22Rv1 (cell line): Measurements from ENCODE around the gene LOXL1.

Experiments used
- H3K27ac ChIP-seq: fragments of 450-650 bp; 2 replicates; pipeline ENCODE4 v1.5.1; 2017
- ZFX ChIP-seq: fragments of 450-650 bp; IDR thresholded peaks from 2 replicates; pipeline ENCODE4 v1.6.1; 2017; ENCODE audit warnings: antibody characterized with exemption, borderline replicate concordance
- TF ChIP-seq, protein P1 (sequence below): fragments of 450-650 bp; IDR thresholded peaks from 2 replicates; pipeline ENCODE4 v1.5.1; 2017; ENCODE audit warnings: mild to moderate bottlenecking

The LOXL1 gene, protein sequence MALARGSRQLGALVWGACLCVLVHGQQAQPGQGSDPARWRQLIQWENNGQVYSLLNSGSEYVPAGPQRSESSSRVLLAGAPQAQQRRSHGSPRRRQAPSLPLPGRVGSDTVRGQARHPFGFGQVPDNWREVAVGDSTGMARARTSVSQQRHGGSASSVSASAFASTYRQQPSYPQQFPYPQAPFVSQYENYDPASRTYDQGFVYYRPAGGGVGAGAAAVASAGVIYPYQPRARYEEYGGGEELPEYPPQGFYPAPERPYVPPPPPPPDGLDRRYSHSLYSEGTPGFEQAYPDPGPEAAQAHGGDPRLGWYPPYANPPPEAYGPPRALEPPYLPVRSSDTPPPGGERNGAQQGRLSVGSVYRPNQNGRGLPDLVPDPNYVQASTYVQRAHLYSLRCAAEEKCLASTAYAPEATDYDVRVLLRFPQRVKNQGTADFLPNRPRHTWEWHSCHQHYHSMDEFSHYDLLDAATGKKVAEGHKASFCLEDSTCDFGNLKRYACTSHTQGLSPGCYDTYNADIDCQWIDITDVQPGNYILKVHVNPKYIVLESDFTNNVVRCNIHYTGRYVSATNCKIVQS

DNA sequence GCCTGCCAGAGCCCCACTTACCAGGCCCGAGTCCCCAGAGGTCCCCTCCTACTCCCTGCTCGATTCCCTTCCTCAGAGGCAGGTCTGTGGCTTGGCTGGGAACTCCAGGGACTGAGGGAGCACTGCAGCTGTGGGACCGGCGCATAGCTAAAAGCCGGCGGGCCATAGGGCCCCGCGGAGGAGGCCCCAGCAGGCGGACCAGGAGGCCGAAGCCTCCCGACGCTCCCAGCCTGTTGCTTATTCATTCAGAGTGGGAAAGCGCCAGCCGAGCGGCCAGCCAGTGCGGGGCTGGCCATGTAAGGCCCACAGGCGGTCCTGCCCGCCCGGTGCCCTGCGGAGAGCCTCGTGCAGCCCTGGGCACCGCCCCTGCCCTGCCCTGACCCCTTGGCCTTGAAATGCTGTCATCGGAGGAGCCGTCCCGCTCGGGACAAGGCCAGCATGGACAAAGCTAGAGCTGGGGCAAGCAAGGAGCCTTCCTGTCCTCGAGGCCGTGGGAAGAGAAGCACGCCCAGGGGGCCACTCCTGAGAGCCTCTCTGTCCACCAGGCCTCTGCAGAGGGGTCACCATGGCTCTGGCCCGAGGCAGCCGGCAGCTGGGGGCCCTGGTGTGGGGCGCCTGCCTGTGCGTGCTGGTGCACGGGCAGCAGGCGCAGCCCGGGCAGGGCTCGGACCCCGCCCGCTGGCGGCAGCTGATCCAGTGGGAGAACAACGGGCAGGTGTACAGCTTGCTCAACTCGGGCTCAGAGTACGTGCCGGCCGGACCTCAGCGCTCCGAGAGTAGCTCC is at the start of gene LOXL1:
Gene LOXL1 (plus strand): TSS at position 244 of the 784 bp plus-strand sequence. CDS start 322 bp downstream, at position 566.
- no peak for TF ChIP-seq ZFX
- TF ChIP-seq, protein P1, sequence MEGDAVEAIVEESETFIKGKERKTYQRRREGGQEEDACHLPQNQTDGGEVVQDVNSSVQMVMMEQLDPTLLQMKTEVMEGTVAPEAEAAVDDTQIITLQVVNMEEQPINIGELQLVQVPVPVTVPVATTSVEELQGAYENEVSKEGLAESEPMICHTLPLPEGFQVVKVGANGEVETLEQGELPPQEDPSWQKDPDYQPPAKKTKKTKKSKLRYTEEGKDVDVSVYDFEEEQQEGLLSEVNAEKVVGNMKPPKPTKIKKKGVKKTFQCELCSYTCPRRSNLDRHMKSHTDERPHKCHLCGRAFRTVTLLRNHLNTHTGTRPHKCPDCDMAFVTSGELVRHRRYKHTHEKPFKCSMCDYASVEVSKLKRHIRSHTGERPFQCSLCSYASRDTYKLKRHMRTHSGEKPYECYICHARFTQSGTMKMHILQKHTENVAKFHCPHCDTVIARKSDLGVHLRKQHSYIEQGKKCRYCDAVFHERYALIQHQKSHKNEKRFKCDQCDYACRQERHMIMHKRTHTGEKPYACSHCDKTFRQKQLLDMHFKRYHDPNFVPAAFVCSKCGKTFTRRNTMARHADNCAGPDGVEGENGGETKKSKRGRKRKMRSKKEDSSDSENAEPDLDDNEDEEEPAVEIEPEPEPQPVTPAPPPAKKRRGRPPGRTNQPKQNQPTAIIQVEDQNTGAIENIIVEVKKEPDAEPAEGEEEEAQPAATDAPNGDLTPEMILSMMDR: no peak
- H3K27ac ChIP-seq: peak within 1 kb of the TSS; percentile 65

DNA sequence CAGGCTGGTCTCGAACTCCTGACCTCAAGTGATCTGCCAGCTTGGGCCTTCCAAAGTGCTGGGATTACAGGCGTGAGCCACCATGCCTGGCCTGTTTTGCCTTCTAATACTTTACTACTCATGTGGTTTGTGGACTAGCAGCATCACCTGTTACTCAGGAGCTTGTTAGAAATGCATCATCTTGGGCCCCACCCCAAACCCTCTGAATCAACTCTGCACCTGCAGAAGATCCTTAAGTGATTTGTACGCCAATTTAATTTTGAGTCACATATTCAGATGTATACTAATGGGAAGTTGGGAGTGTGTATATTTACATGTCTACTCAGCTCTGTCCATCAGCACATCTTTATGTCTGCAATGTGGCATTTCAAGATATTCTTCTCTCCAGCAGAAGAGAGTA is 46.8 kb upstream of the LOXL1 start:
- no peak overlapping the region for H3K27ac ChIP-seq
- TF ChIP-seq ZFX: no peak
- TF ChIP-seq, protein P1: no peak

DNA sequence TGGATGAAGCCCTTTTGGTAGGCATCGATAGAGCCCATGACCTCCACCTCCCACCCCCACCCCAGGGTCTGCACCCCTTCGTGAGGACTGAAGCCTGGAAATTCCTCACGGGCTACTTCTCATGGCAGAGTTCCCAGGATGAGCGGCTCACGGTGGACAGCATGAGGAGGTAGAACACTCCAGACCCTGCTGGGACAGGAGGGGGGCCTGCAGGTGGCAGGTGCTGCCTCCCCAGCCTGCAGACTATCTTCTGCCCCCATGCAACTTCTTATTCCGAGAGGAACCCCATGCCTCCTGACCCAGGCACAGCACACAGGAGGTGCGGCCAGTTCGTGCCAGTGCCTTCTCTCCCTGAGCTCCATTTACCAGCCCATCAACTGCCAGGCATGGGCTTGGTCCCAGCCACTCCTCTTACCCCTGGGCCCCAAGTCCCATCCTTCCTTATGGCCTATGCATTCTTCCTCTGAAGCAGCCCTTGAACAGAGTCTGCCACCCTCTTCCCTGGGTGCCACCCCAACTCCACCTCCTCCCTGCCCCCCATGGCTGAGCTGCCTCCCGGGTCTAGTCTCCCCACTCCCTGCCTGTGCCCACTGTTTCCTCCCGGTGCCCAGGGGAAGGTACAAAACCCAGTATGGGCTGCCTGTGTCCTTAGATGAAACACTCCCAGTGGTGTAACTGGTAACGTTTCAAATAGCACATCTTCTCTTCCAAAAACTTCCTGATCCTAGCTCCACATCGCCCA is 44.5 kb upstream of the LOXL1 start:
- no peak overlapping the region for H3K27ac ChIP-seq
- no peak for TF ChIP-seq ZFX
- TF ChIP-seq, protein P1: no peak

DNA sequence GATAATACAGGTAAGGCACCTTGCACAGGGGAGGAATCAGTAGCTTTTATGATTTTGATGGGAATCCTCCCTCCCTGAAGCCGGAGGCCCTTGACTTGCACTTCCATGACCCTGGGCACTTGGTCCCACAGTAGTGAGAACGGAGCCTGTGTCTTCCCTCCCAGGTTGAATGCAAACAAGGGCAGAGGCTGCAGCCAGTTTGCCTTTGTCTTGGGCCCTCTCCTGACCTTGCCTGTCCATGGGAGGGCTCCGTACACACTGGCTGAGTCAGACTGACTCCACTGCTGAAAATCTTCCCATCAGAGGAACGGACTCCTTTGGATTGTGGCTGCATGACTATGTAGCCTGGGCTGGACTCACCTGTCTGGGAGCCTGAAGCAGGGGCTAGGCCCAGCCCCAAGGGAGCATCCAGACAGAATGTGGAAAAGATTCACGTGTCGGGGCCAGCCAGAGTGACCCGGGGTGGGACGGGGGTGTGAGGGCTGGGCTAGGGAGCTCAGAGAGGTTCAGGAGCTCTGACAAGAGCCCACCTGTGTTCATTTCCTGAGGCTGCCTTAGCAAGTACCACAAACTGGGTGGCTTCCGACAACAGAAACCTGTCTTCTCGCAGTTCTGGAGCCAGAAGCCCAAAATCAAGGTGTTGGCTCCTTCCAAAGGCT is 43.4 kb upstream of the LOXL1 start:
- no peak overlapping the region for H3K27ac ChIP-seq
- TF ChIP-seq, protein P1: no peak
- TF ChIP-seq ZFX: no peak

DNA sequence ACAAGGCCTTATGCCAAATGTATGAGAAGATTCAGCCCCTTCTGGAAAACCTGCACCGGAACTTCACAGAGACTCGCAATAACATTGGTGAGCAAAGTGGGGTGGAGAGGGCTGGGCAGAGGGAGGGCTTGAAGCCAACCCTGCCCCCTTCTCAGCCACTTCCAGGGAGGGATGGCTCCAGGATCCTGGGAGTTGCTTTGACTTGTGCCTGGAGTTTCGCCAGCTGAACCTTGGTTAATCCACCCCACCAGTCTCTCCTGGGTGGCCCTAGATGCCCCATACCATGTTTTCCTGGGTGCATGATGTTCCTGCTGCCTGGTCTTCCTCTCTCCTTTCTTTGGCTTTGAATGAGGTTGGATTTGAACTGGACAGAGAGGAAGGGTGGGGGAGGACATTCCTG is 42.1 kb upstream of the LOXL1 start:
- TF ChIP-seq, protein P1: no peak
- no peak for TF ChIP-seq ZFX
- no peak overlapping the region for H3K27ac ChIP-seq

DNA sequence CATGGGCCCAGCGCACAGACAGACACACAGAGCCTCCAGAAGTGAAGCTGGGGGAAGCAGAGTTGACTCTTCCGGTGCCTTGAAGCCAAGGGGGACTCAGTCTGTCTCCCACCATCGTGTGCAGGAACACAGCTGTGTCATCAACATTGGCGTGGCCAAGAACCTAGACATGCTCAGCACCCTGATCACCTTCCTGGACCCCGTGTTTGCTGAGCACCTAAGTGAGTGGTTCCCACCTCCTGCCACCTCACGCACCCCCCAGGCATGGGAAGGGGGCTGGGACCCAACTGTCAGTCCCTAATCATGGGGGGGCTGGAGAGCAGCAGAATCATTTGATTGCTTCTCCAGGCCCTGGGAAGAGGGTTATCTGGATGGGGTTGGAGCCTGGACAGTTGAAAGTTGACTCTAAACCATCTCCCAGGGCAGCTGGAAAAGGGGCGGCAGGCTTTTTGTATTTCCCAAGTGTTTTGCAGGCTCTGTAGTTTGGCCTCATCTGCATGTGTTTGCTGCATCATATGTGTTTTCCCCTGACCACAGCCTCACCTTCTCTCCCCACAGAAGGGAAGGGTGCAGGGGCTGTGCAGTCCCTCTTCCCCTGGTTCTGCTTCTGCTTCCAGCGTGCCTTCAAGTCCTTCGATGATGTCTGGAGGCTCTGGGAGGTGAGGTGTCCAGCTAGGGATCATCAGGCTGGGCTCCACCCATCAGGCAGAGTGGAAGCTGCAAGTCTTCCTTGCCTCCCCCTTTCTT is 40.1 kb upstream of the LOXL1 start:
- H3K27ac ChIP-seq: no peak overlapping the region
- TF ChIP-seq, protein P1: no peak
- TF ChIP-seq ZFX: no peak
